ENCODE data around the gene LOXL3.

DNA sequence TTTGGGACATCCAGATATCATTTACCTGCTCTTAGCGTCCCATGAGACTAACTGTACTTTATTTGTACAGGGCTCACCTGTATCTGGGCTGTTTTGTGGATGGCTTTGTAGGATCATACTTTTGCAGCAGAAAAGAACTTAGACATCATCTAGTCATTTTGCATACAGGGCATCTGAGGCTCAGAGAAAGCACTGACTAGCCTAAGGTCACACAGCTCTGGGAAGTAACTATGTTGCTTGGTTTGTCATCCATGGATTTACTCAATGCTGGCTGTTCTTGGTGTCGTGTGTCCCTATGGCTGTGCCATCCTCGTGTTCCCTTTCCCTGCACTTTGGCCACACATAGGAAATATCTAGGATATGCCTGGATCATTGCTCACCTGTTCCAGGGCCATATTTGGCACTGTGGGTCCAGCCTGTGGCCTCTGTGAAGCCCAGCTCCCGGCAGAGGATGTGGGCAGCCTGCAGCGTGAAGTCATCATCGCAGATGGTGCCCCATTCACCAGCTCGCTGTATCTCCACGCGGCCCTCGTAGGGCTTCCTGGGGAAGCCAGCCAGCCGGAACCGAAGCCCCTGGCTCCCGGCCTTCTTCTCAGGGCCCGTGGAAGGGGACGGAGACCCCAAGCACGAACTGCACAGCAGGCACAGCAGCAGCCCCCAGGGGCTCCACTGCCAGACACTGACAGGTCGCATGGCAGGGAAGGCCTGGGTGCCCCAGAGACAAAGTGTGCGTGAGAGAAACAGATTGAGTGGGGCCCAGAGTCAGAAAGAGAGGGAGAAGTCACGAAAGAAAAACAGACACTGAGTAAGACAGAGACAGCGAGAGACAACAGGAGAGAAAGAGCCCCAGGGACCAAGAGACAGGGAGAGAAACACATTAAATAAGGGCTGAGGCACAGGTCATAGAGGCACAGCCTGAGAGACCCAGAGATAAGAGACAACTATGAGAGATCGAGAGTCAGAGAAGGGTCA, 1.5 kb downstream of the LOXL3 start:
- TF ChIP-seq, protein P1, sequence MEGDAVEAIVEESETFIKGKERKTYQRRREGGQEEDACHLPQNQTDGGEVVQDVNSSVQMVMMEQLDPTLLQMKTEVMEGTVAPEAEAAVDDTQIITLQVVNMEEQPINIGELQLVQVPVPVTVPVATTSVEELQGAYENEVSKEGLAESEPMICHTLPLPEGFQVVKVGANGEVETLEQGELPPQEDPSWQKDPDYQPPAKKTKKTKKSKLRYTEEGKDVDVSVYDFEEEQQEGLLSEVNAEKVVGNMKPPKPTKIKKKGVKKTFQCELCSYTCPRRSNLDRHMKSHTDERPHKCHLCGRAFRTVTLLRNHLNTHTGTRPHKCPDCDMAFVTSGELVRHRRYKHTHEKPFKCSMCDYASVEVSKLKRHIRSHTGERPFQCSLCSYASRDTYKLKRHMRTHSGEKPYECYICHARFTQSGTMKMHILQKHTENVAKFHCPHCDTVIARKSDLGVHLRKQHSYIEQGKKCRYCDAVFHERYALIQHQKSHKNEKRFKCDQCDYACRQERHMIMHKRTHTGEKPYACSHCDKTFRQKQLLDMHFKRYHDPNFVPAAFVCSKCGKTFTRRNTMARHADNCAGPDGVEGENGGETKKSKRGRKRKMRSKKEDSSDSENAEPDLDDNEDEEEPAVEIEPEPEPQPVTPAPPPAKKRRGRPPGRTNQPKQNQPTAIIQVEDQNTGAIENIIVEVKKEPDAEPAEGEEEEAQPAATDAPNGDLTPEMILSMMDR (conservative IDR thresholded peaks at IDR 0.05; ENCODE audit: low read depth, low read length): no peak
- TF ChIP-seq EZH2 (IDR thresholded peaks at IDR 0.05; ENCODE audit: borderline replicate concordance, low read depth, low read length, poor library complexity, severe bottlenecking): no peak
